Neural cell (in vitro differentiated cells): Measurements from ENCODE around the gene PLEKHH3. TPM values are rescaled to one million over a fixed set of nuclear protein-coding genes. Genes with fewer than 3 reads are reported as not detected.

Source experiments
- H2AFZ ChIP-seq: fragments of 200-600, 300-800 bp; sonication (generic), shearing (Covaris generic); 2 replicates; pipeline ENCODE4 v1.6.0; 2014; ENCODE audit warnings: low read depth, mild to moderate bottlenecking, antibody characterized with exemption, low read length, moderate library complexity
- H3F3A ChIP-seq: fragments of 200-600 bp; shearing (Covaris generic); 2 replicates; pipeline ENCODE4 v1.6.1; 2016; ENCODE audit warnings: mild to moderate bottlenecking, moderate library complexity, mixed read lengths, antibody characterized with exemption, low read length; ENCODE audit not compliant: insufficient read depth, poor library complexity, severe bottlenecking
- H3K27ac ChIP-seq: fragments of 200-600, 300-800 bp; sonication (generic), shearing (Covaris generic); 2 replicates; pipeline ENCODE4 v1.5.1; 2014; ENCODE audit warnings: mild to moderate bottlenecking, low read length, moderate library complexity
- H3K27me3 ChIP-seq: fragments of 300-800, 200-600 bp; sonication (generic), shearing (Covaris generic); 2 replicates; pipeline ENCODE4 v1.6.0; 2014; ENCODE audit warnings: mild to moderate bottlenecking, low read depth, low read length, moderate library complexity; ENCODE audit not compliant: insufficient read depth
- H3K36me3 ChIP-seq: fragments of 300-800, 200-600 bp; sonication (generic), shearing (Covaris generic); 2 replicates; pipeline ENCODE4 v1.5.1; 2014; ENCODE audit warnings: mild to moderate bottlenecking, antibody characterized with exemption, low read length, moderate library complexity; ENCODE audit not compliant: insufficient read depth
- H3K4me2 ChIP-seq: fragments of 300-800, 200-600 bp; sonication (generic), shearing (Covaris generic); 2 replicates; pipeline ENCODE4 v1.6.0; 2014; ENCODE audit warnings: mild to moderate bottlenecking, low read length
- H3K4me3 ChIP-seq: fragments of 300-800, 200-600 bp; sonication (generic), shearing (Covaris generic); 2 replicates; pipeline ENCODE4 v1.5.1; 2014; ENCODE audit warnings: mild to moderate bottlenecking, low read length, moderate library complexity
- H3K79me2 ChIP-seq: fragments of 200-600 bp; shearing (Covaris generic); replicated peaks from 2 replicates; pipeline ENCODE4 v1.6.0; 2014; ENCODE audit warnings: mild to moderate bottlenecking, low read length, moderate library complexity; ENCODE audit not compliant: insufficient read depth
- H3K9ac ChIP-seq: fragments of 300-800, 200-600 bp; sonication (generic), shearing (Covaris generic); 2 replicates; pipeline ENCODE4 v1.6.1; 2016; ENCODE audit warnings: mild to moderate bottlenecking, low read length, mixed read lengths
- H3K9me2 ChIP-seq: fragments of 200-600 bp; shearing (Covaris generic); 2 replicates; pipeline ENCODE4 v1.6.1; 2016; ENCODE audit warnings: mild to moderate bottlenecking, low read length, mixed read lengths; ENCODE audit not compliant: insufficient read depth
- H3K9me3 ChIP-seq: fragments of 200-600, 300-800 bp; sonication (generic), shearing (Covaris generic); 2 replicates; pipeline ENCODE4 v1.6.1; 2016; ENCODE audit warnings: mild to moderate bottlenecking, mixed run types, low read length, moderate library complexity, mixed read lengths
- H4K20me1 ChIP-seq: fragments of 200-600 bp; shearing (Covaris generic); 2 replicates; pipeline ENCODE4 v1.6.1; 2016; ENCODE audit warnings: mild to moderate bottlenecking, mixed run types; ENCODE audit not compliant: insufficient read depth
- EP300 ChIP-seq: fragments of 450-650 bp; conservative IDR thresholded peaks from 2 replicates; pipeline ENCODE4 v1.6.1; 2014; ENCODE audit warnings: antibody characterized with exemption, mild to moderate bottlenecking, moderate library complexity; ENCODE audit not compliant: poor library complexity, severe bottlenecking
- EZH2 ChIP-seq: fragments of 200-600, 300-800 bp; shearing (Covaris generic), sonication (generic); IDR thresholded peaks from 2 replicates; pipeline ENCODE4 v1.6.1; 2014; ENCODE audit warnings: antibody characterized with exemption, low read length, borderline replicate concordance, mild to moderate bottlenecking; ENCODE audit not compliant: insufficient read depth, poor library complexity, severe bottlenecking
- MXI1 ChIP-seq: fragments of 450-650 bp; conservative IDR thresholded peaks from 2 replicates; pipeline ENCODE4 v1.6.1; 2014; ENCODE audit warnings: antibody characterized with exemption, mild to moderate bottlenecking; ENCODE audit not compliant: poor library complexity, severe bottlenecking
- POLR2AphosphoS5 ChIP-seq: IDR thresholded peaks from 2 replicates; pipeline ENCODE4 v1.6.1; 2012
- RAD21 ChIP-seq: fragments of 450-650 bp; conservative IDR thresholded peaks from 2 replicates; pipeline ENCODE4 v1.6.1; 2014; ENCODE audit warnings: antibody characterized with exemption, mild to moderate bottlenecking, moderate library complexity
- REST ChIP-seq: IDR thresholded peaks from 2 replicates; pipeline ENCODE4 v1.6.1; 2012; ENCODE audit warnings: borderline replicate concordance
- SMC3 ChIP-seq: fragments of 450-650 bp; conservative IDR thresholded peaks from 2 replicates; pipeline ENCODE4 v1.6.1; 2014; ENCODE audit warnings: antibody characterized with exemption, mild to moderate bottlenecking, moderate library complexity; ENCODE audit not compliant: poor library complexity
- TAF1 ChIP-seq: IDR thresholded peaks from 2 replicates; pipeline ENCODE4 v1.6.1; 2012; ENCODE audit warnings: low read depth
- polyA plus RNA-seq: library from polyadenylated mRNA; depleted of rRNA; stranded (reverse); fragments of >200 nt; gene quantifications from 2 replicates; pipeline ENCODE4 v1.2.3, GENCODE V29; 2014
- TF ChIP-seq, protein P1 (sequence below): fragments of 450-650 bp; IDR thresholded peaks from 2 replicates; pipeline ENCODE4 v1.5.1; 2014; ENCODE audit warnings: antibody characterized with exemption, mild to moderate bottlenecking, moderate library complexity; ENCODE audit not compliant: poor library complexity, severe bottlenecking

PLEKHH3 gene
- polyA plus RNA-seq, 1 donor from 2014 or later, result 18.4 TPM

- Histone ChIP-seq H3K9ac (peak overlapping the region; percentile 86), H2AFZ (no peak overlapping the region), H3K4me2 (no peak overlapping the region), H3F3A (no peaks in the 10 kb centered on the region), H4K20me1 (no peaks in the 10 kb centered on the region), H3K9me3 (no peaks in the 10 kb centered on the region), H3K27ac (no peak overlapping the region), H3K36me3 (no peaks in the 10 kb centered on the region), H3K9me2 (no peaks in the 10 kb centered on the region), H3K4me3 (peak overlapping the region; percentile 80), H3K27me3 (no peaks in the 10 kb centered on the region), H3K79me2 (peaks cover 8% of the 10 kb centered on the region)
- TF ChIP-seq SMC3, result no peak
- no peak for TF ChIP-seq REST
- TF ChIP-seq POLR2AphosphoS5, result no peak
These were observed 1.9 kb downstream of the PLEKHH3 start for GRCh38 chr17:42674755-42675347.

DNA sequence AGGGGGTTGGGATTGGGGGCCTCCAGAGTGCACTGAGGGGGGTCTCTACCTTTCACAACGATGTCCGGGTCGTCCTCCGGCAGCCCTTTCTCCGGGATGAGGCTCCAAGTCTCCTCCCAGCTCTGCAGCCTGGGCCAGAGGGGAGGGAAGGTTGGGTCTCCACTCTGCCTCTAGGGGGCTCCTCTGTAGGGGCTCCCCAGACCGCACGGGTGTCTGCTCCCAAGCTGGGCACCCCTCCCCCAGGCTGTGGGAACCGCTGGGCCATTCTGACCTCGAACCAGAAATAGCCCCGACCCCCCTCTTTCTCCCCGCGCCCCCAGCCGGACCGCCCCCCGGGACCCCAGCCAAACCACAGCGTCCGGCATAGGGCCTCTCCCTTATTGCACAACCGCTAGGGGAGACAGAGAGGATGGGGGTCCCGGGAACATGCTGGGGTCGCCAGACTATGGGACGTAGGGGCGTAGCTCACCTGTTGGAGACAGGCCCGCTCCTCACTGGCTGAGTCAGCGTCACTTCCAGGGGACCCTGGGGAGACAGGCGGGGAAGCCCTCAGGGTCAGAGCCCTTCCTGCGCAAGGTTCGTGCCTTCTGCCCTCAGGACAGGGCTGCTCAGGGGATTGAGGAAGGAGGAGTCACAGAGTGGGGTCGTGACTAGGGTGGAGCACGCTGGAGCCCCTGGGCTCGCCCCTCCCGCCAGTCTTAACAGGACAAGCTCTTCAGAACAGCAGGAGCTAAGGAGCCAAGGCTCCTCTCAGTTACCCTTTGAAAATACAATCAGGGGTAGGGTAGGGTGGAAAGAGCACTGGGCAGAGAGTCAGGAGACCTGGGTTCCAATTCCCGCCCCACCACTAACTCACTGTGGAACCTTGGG is 2.7 kb downstream of the PLEKHH3 start:
- Histone ChIP-seq H3K79me2 (peaks cover 8% of the 10 kb centered on the region), H3K9ac (no peak overlapping the region), H3K9me3 (no peaks in the 10 kb centered on the region), H2AFZ (no peak overlapping the region), H3K27ac (no peak overlapping the region), H3K4me3 (peak overlapping the region; percentile 80), H3K27me3 (no peaks in the 10 kb centered on the region), H3K36me3 (no peaks in the 10 kb centered on the region), H3K9me2 (no peaks in the 10 kb centered on the region), H3F3A (no peaks in the 10 kb centered on the region), H3K4me2 (no peak overlapping the region), H4K20me1 (no peaks in the 10 kb centered on the region)
- TF ChIP-seq MXI1 (no peak), POLR2AphosphoS5 (no peak), EZH2 (no peak), EP300 (no peak), RAD21 (no peak), REST (no peak), TAF1 (no peak), SMC3 (no peak)
- TF ChIP-seq, protein P1, sequence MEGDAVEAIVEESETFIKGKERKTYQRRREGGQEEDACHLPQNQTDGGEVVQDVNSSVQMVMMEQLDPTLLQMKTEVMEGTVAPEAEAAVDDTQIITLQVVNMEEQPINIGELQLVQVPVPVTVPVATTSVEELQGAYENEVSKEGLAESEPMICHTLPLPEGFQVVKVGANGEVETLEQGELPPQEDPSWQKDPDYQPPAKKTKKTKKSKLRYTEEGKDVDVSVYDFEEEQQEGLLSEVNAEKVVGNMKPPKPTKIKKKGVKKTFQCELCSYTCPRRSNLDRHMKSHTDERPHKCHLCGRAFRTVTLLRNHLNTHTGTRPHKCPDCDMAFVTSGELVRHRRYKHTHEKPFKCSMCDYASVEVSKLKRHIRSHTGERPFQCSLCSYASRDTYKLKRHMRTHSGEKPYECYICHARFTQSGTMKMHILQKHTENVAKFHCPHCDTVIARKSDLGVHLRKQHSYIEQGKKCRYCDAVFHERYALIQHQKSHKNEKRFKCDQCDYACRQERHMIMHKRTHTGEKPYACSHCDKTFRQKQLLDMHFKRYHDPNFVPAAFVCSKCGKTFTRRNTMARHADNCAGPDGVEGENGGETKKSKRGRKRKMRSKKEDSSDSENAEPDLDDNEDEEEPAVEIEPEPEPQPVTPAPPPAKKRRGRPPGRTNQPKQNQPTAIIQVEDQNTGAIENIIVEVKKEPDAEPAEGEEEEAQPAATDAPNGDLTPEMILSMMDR, result no peak
